Measurements from ENCODE around the gene SAP25.

DNA sequence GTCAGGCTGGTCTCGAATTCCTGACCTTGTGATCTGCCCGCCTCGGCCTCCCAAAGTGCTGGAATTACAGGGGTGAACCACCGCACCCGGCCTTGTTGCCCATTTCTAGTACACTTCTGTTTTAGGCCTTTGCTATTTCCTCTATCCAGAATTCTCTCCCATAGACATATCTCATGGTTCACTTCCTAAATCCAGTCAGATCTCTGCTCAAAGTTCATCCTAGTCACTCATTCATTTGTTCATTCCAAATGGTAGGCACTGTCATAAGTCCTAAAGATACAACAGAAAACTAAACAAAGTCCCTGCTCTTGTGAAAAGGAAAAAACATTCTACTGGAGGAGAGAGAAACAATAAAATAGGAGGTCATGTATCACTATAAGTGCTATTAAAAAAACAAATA, 36.3 kb upstream of the SAP25 start:
- no peak for TF ChIP-seq POLR2A (IDR thresholded peaks at IDR 0.05)
- no peak for TF ChIP-seq CTCF (IDR thresholded peaks at IDR 0.05)
